Uterus (tissue), 2 donors: ENCODE measurements around the gene FOLR3.

Experiments used
- CTCF ChIP-seq, 4 experiments: fragments of 200-600 bp in 2 of 4; fragments of 450-650 bp in 2 of 4; sonication (generic) in 2 of 4; IDR thresholded peaks; one replicate each; pipeline ENCODE4 v1.5.1; 2016 to 2019; ENCODE audit warnings: antibody characterized with exemption in 4 of 4, mild to moderate bottlenecking in 2 of 4, moderate library complexity in 1 of 4
- POLR2A ChIP-seq, 2 donors: fragments of 450-650 bp; IDR thresholded peaks; one replicate each; pipeline ENCODE4 v1.6.1; 2016; ENCODE audit warnings: antibody characterized with exemption in 2 of 2, mild to moderate bottlenecking in 1 of 2, moderate library complexity in 1 of 2

GRCh38 chr11:72112143-72112977 is 23.2 kb upstream of the FOLR3 start, which contains the start of gene ANAPC15:
- peak in 2 of 4 experiments; percentile 25 to 33 for TF ChIP-seq CTCF (IDR thresholded peaks at IDR 0.05)
- TF ChIP-seq POLR2A (IDR thresholded peaks at IDR 0.05): peak; percentile 94 to 100
